HG03196 (cell line): ENCODE results near the gene TTC39B.

Source experiments
- ATAC-seq: cut with Tn5 transposase; IDR thresholded peaks from one replicate; pipeline ENCODE4 v1.9.1; 2021; ENCODE audit not compliant: unreplicated experiment

The TTC39B gene

DNA sequence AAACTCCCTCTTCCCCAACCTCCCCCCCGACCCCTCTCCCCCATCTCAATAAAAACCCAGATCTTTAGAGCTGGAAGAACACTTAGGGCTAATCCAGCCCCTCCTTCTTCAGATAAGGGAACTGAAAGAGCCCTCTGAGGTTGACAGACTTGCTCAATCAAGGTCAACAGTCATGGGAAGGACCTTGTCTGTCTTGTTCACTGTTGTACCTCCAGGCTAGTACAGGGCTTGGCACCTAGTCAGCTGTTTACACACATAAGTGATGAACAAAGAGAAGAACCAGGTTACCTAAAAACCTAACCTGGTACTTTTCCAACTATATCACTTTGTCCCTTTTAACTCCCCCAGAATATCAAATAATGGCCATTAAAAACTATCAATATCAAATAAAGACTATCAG lies 2.4 kb downstream of the TTC39B start:
- peak; percentile 22 for ATAC-seq

DNA sequence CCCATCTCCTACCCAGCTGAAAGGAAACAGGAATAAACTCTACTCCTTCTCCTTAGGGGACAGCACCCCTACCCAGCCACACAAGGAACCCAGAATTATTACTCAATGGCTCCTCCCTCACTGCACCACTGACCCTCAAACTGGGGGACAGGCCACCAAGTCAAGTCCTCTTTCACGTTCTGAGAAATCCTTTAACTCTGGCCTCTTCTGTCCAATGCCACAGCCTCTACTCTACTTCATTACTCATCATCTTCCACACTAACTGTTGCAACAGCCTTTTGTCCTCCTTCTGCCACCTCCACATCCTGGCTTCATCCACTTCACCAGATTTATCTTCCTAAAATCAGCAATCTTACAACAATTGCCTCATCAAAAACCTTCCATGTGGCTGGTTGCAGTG lies 6.8 kb downstream of the TTC39B start:
- peak; percentile 4 for ATAC-seq

DNA sequence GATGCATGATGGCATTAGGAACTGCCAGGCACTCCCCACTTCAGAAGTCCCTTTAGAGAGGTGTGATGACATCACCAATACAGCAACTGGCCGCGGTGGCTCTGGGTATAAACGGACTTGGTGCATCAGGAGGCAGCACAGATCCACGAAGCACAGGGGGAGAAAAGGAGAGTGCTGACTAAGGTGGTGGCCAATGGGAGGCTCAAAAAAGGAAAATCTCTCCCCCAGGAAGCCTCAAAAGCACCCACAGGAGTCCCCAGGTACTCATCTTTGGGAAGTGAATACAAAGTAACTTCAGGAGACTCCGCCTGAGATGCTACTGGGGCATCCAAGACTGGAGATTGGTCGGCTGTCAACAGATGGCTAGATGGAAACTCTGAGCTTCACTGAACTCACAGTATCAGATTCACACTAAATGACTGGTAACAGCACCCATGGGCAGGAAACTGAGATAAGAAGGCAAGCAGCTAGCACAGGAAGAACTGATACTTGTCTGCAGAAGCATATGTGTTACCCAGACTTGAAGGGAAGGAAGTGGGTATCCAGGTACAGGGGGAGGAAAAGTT lies 7.6 kb downstream of the TTC39B start:
- peak; percentile 85 for ATAC-seq

DNA sequence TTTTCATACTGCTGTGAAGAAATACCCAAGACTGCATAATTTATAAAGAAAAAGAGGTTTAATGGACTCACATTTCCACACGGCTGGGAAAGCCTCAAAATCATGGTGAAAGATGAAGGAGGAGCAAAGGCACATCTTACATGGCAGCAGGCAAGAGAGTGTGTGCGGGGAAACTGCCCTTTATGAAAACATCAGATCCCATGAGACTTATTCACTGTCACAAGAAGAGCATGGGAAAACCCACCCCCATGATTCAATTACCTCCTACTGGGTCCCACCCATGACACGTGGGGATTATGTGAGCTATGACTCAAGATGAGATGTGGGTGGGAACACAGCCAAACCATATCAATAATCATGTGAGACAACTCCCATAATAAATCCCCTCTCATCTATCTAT lies 8.7 kb downstream of the TTC39B start:
- ATAC-seq = no peak

DNA sequence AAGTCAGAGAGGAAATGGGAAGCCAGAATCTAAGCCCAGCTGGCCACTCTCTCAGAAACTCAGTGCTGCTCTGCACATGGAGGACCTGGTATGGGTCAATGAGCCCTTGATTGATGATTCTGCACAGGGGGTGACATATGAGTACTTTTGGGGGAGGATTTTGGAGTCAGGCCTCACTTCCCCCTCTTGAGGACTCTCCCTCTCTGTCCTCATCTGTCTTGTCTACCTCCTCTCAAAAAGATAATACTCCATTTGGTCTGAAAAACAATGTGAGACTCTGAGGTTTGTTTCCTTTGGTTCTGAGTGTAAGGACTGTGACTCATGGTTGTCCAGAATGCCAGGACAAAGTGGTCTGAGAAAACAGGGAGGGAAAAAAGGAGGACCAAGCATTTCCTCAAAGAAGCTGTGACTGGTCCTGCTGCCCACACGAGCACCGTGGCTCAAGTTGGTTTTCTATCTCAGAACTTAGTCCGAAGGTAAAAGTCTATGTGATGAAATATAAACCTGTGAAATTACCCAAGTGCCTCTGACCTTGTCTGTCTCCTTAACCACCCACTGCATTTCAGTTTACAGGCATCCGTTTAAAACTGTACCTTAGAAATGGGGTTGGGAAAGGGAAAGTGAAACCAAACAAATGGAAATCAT lies 11.1 kb downstream of the TTC39B start:
- no peak for ATAC-seq

DNA sequence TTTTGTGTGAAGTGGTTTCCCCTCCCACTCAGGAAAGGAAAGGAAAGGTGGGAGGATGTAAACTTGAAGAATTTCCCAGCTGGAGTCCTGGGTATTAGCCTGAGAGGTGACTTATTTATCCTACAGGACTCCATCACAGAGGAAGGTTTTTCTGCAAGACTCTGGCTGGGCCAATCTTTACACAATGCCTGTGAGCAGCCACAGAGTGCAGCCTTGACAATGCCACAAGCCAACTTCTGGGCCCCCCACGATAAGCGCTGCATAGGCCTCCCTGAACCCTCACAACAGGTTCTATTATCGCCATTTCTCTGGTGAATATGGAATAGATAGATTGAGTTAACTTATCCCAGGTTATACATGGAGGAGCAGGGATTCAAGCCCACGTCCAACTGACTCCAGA lies 12.4 kb downstream of the TTC39B start:
- no peak for ATAC-seq

DNA sequence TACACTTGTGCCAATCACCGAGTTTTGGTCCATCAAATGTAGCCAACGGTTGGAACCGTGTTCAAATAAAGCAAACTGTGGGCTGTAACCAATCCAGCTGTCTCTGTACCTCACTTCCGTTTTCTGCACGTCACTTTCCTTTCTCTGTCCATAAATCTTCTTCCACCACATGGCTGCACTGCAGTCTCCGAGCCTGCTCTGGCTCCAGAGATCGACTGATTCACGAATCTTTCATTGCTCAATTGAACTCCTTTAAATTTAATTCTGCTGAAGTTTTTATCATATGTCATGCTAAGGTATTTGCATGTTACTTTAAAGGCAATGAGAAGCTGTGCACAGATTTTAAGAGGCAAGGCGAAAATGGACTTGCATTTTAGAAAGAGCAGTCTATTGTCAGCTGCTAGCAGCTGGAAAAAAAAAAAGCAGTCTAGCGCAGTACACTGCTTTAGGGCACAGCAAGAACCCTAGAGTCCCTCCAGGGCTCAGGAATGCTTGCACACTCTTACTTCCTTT lies 13.2 kb downstream of the TTC39B start:
- no peak for ATAC-seq

DNA sequence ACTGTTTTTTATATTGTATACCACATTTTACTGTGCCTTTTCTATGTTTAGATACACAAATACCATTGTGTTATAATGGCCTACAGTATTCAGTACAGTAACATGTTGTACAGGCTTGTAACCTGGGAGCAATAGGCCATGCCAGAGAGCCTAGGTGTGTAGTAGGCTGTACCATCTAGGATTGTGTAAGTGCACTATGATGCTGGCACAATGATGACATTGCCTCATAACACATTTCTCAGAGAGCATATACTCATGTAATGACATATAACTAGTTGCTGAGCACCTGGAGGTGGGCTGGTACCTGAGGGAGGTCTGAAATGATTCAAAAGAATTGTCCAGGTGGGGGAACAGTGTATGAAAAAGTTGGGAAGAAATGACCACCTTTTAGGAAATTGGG lies 13.9 kb downstream of the TTC39B start:
- no peak for ATAC-seq

DNA sequence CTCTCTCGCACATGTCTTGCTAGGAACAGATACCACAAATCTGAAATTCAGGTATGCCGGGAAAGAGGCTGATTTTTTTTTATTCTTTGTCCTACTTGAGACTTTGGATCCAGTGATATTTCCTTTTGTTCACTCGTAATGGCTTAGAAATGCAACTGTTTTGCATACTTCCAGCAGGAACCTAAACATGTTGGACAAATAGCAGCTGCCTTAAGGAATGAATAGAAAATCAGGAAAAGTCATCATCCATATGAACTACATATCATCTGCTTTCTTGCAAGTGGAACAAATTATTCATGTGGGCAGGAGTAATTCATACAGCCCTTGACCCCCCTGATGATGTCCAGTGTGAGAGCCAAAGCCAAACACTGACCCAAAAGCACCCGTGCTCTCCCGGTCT lies 17.4 kb downstream of the TTC39B start:
- ATAC-seq = no peak

DNA sequence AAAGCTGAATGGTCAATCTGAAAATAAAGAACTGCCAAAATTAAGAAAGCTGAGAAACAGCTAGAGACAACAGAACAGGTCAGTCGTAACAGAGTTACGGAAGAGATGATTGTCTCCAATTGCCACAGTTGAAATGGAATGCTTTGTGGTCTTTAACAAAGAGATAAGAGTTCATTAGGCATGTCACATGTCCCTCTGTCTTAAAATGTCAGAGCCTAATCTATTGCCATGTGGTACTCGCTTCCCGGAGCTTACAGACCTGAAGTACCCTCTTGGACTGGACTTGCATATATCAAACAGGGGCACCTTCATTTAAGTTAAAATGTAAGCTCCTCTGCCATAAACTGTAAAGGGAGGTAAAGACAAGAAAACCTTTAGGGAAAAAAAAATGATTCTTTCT lies 19.7 kb downstream of the TTC39B start:
- no peak for ATAC-seq

DNA sequence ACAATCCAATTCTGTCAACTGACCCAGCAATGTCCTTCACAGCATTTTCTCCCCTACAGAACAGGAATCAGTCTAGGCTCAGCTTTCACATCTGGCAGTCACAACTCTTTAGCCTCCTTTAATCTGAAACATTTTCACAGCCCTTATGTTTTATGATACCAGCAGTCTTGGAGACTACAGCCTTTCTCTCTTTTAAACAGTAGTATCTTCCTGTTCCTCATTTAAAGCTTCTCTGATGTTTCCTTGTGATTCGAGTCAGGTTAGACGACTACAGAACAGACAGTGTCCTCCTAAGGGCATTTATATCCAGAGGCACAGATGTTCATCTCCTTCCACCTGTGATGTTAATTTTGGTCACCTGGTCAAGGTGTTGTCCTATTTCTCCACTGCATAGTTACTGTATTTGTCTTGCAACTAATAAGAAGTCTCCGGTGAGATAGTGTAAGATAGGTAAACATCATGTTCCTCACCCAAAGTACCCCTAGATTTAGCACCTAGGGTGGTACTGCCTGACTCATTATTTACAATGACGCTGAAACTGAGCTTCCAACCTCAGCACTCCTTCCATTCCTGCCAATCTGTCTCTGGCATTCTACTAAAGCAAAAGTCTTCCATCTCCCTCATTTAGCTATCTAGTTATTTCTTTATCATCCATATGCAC lies 20.7 kb downstream of the TTC39B start:
- no peak for ATAC-seq

DNA sequence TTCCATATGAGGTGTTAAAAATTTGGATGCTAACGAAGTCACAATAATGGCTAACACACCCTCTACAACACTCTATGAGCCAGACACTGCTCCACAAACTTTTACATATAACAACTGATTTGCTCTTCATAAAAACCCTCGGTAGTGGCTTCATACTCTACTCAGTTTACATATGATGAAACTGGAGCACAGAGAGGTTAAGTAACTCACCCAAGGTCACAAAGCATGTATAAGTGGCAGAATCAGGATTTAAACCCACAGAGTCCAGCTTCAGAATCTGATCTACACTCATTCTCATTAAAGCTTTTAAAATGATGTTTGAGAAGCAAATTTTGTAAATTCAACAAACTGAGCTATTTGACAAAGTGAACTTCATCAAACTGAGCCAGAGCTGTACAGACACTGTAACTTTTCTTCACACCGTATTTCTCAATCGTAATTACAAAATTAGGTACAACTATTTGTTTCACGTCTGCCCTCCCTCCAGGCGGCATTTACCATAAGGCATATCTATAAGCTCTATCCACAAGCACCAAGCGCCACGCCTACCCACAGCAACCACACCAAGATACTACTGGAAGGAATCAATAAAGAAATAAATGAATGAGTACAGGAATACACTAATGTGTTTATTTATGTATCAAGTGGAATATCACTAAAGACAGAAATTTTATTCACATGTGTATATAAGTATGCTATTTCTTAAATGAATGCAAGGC lies 24.3 kb downstream of the TTC39B start:
- no peak for ATAC-seq

DNA sequence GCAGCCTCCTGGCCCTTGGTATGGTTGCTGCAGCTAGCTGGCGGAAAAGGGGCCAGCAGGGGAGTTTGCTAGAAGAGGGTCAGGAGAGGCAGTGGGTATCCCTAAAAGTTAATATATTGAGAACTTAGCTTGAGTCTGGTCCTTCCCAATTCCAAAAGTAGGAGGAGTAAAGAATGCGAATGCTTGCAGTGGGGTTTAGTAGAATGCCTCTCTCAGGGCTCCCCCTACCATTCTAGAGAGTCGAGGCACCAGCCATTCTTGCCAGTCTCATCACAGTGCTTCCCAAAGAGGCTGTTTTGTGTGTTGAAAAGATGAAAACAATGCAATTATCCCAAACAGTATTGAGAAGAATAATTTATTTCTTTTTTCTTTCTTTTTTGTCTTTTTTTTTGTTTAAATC lies 26.4 kb downstream of the TTC39B start:
- no peak for ATAC-seq

DNA sequence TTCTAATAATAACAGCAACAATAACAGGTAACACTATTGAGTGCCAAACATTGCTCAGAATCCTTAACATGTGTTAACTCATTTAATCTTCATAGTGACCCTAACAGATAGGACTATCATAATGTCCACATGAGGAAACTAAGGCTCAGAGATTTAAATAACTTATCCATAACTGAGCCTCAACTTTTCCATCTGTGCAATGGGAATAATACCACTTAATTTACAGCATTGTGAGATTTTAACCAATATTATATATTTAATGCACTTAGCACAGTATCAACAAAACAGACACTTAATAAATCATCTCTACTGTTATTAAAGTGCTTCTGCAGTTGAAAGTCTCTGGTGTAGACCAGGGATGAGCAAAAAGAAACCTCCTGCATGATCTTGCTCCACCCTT lies 28.2 kb downstream of the TTC39B start:
- ATAC-seq = no peak

DNA sequence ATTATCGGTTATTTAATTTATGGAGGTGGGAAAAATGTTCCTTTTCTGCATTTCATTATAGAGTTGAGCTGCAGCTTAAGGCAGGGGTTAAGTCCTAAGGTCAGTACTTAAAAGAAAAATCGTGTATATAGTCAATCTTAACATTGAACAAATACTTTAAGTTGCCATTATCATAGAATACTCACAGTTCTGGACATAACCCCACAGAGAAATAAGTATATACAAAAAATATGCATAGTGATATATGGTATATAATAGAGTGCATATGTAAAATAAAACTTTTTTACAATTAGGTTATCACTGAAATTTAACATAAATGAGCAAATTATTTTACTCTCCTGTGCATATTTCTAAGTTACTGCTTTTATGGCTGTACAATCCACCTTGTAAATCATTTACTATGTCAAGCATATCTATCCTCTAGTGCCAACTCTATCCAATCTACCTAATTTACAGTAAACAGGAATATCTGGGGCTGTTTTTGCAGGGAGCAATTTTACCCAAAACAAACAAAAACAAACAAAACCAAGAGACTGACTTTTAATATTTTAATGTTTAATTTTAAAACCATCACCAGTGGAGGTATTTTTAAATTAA lies 28.8 kb downstream of the TTC39B start:
- ATAC-seq = no peak

DNA sequence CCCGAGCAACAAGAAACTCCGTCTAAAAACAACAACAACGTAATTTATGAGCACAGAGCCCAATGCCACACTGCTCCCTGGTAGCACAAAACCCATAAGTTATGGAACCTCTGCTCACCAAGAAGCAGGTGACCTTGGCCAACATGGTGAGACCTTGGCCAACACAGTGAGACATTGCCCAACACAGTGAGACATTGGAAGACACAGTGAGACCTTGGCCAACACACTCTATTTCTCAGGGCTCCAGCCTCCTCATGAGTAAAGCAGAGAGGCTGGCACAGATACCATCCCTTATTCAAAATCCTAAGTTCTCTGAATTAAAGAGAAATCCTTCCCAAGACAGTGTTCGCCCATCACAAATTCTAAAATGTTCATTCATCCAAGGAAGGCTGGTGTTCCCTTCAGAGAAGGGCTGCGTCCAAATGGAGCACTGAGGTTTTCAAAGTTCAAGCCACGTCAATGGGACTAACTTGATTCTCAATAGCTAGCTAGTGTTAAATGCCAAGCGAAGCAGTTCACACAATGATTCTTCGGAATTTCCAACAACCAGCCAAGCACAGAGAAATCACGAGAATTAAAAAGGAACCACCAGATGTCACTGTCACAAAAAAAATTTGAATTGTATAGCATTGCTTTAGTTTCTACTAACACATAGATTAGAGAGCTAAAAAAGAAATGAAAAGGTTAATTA lies 29.5 kb downstream of the TTC39B start:
- no peak for ATAC-seq

DNA sequence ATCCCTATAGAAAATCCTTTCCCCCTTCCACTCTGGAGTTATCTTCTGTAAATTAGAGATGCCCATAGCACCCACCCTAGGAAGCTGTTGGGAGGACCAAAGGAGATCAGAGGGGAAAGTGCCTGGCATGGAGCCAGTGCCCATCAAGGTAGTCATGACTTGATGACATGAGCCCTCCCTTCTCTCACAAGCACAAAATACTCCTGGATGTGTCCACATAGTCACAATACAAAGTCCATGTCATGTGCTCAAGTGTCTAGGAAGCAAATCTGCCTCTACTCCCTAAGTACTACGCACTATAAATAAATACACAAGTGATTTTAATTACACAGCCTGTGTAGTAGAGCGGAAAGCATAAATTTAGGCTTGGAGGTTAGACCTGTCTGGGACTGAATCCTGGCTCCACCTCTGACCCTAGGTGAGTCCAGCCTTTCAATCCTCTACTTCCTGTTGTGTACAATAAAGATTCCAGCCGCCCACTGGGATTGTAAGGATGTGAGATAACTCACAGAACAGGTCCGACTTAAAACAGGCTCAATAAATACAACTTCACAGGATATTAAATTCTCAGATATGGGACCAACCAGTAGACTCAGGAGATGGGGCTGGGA lies 30.6 kb downstream of the TTC39B start:
- no peak for ATAC-seq

DNA sequence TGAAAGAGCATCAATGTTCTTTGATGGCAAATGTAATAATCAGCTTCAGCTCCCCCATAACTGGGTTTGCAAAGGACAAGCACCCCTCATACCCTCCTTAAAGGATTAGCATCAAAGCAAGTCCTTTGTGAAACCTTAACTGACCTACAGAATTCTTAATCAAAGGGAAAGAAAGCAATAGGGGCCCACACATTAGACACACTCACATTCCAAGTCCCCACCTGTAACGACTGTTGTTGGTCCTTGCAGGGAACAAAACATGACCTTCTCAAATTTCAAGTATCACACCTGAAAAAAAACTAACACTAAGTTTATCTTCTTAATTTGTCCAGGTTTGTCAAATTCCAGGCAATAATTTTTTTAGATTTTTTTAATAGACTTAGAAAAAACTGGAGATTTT lies 32.6 kb downstream of the TTC39B start:
- ATAC-seq = no peak

DNA sequence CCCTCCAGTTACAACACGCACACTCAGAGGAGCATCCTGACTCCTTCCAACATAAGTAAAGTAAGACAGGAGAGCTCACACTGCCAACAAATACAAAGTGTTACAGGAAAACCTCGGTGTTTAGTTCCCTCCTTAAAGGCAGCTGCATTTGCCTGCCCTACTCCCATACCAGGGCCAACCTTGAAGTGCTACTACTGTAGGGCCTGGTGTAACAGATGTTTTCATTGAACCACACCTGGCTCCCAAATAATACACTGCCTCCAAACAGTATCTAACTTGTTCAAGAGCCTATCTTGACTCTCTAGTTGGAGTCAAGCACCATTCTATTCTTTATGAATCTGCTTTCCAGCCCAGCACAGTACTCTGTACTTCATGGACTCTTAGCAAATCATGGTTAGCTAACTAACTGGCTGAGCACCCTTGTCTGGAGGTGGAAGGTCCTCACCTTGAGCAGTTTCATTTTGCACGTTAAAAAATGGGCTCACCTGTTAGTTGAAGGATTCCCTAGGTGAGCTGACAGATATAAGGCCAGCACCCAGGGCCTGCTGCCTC lies 34.6 kb downstream of the TTC39B start:
- no peak for ATAC-seq

DNA sequence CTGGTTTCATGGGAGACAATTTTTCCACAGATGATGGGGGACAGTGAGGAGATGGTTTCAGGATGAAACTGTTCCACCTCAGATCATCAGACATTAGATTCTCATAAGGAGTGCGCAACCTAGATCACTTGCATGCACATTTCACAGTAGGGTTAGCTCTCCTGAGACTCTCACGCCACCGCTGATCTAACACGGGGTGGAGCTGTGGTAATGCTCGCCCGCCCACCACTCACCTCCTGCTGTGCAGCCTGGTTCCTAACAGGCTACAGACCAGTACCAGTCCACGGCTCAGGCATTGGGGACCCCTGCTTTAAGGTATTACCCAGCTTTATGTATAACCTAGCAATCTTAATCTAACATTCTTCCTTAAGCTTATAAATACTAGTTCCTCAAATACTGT lies 35.6 kb downstream of the TTC39B start:
- no peak for ATAC-seq
